T47D (cell line): ENCODE results near the gene TEX47.

Source experiments
- DNase-seq, 2 experiments: peaks; one replicate each; pipeline versions ENCODE4 v3.0.0 to v3.0.0-alpha.2; 2011 to 2012; ENCODE audit warnings: low read depth in 1 of 2, low spot score in 1 of 2
- JUND ChIP-seq: IDR thresholded peaks from 2 replicates; pipeline ENCODE4 v1.6.1; 2012; ENCODE audit warnings: low read depth
- in situ Hi-C: cut with HindIII; loops from 2 replicates; pipeline ENCODE4 v1.10.0; 2016; ENCODE audit warnings: low sequenced_read_pairs, low pct_unique_long_range_greater_than_20kb

Gene TEX47

DNA sequence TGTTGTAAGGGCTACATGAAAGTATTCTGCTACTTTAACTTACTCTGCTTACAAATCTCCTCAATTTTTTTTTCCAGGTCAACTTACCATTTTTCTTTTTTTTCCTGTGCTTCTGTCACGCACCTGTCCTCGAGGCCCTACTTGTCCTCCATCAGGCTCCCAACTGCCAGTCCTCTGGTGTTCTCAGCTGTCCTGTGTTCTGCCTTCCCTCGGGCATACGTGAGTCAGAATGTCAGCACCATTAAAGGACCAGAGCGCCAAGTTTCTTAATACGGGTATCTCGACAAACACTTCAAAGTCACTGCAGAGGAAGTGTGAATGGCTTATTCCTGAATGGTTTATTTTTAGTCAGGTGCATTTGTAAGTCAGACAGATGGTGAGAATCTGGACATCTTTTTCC is at the start of gene TEX47:
TSS of gene TEX47 (minus strand) at position 185 of the 400 bp plus-strand sequence. CDS start 795 bp downstream, outside the sequence.
- no peak for TF ChIP-seq JUND
- DNase-seq: peak in 1 of 2 experiments; percentile 51
- in situ Hi-C loops: no loop called here

GRCh38 chr7:88845091-88845490 is 49.6 kb upstream of the TEX47 start:
- TF ChIP-seq JUND: no peak
- in situ Hi-C loops: no loop called here
- DNase-seq: no peak

DNA sequence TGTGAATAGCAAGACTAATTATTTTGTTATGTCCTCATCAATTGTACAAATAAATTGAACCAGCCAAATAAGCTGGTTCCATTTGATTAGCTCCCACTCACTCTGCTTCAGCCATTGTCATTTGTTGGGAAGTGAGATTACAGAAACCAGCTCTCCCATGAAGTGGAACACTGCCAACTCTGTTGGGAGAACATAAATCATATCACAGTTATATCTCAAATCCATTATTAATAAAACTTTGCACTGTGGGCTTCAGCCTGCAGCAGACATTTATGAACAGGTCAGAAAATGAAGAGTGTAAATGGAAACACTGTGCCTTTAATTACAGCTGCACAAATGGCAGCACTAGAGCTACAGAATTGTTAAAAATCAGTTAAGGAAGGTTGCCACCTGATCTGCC is 46.7 kb upstream of the TEX47 start:
- in situ Hi-C loops: no loop called here
- no peak for TF ChIP-seq JUND
- no peak for DNase-seq

GRCh38 chr7:88835147-88835728 is 39.7 kb upstream of the TEX47 start:
- DNase-seq: peak in 1 of 2 experiments; percentile 59
- TF ChIP-seq JUND: no peak
- in situ Hi-C loops: no loop called here

DNA sequence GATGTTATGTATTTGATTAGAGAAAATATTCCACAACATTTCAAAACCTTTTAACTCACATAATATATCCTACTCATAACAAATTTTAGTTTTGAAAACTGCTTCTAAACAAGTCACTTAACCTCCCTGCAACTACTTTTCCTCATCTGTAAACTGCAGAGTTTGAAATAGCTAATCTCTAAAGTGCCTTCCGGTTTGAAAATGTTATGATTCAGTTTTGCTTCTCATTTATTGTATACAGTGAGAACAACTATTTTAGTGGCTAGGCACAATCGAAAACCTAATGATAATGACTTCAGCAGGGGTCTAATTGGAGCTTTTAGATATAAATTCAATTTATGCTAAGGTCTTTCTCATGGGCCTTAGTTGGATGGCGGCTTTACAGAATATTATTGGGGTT is 30.7 kb upstream of the TEX47 start:
- TF ChIP-seq JUND: no peak
- DNase-seq: no peak
- in situ Hi-C loops: no loop called here

DNA sequence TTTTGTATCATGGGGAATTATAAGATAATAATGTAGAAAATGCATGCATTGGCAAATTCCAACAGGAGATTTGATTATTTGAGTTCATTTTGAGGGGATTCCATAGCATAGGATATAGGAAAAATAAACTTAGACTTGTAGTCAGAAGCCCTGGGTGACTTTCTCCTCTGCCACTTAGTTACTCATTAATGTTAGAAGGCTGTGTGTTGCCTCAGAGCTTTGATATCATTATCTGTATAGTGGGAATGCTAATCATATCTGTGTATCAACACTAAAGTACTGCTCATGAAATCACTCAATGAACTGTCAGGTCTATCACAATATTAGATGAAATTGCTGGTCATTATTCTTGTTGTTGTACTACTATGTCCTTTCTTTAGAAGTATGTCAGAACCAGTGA is 23.0 kb upstream of the TEX47 start:
- in situ Hi-C loops: no loop called here
- no peak for DNase-seq

GRCh38 chr7:88806280-88807037 is 10.9 kb upstream of the TEX47 start:
- TF ChIP-seq JUND: no peak
- DNase-seq: no peak
- in situ Hi-C loops: no loop called here

More for the DNA sequence above, 23.0 kb upstream of the TEX47 start:
- TF ChIP-seq JUND: no peak

DNA sequence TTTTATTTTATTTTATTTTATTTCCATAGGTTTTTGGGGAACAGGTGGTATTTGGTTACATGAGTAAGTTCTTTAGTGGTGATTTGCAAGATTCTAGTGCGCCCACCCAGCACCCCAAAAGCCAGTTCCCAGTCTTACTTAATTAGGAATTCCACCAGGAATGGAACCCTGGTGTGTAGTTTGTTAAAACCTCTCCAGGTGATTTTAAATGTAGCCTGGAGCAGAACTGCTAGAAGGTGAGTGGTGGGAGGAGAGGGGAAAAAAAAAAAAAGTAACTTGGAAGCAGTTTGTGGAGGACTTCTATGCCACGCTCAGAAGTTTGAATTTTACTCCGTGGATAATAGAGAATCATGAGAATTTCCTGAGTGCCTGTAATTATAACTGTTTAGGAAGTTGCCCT is 5.5 kb upstream of the TEX47 start:
- DNase-seq: no peak
- in situ Hi-C loops: no loop called here
- no peak for TF ChIP-seq JUND

GRCh38 chr7:88792361-88792760 is 3.2 kb downstream of the TEX47 start:
- DNase-seq: no peak
- in situ Hi-C loops: no loop called here
- no peak for TF ChIP-seq JUND

- in situ Hi-C loops: no loop called here
- DNase-seq: no peak
- TF ChIP-seq JUND: no peak
These were observed 3.6 kb downstream of the TEX47 start for GRCh38 chr7:88791891-88792290.

- in situ Hi-C loops: no loop called here
- no peak for TF ChIP-seq JUND
- DNase-seq: peak; percentile 1 to 41
These were observed 6.0 kb downstream of the TEX47 start for GRCh38 chr7:88789480-88790064.

GRCh38 chr7:88787777-88788176 is 7.8 kb downstream of the TEX47 start:
- no peak for DNase-seq
- in situ Hi-C loops: no loop called here
- no peak for TF ChIP-seq JUND

DNA sequence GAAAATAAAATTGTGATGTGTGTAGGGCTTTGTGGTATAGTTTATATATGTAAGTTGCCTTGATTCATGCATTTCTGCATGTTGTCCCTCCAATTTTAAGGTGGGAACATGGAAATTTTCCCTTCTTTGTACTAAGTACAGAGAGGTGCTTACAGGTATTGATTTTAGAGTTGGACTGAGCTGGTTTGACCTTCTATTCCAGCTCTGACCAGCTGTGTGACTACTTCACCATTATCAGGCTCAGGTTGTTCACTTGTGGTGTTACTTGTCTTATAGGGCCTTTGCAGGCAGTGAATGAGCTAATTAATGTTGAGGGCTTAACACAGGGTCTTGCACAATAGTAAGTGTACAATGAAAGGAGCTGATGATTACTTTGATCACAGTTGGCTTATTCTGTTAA is 19.7 kb downstream of the TEX47 start:
- in situ Hi-C loops: no loop called here
- no peak for DNase-seq
- TF ChIP-seq JUND: no peak
